ENCODE data around the gene STK33. TPM values are rescaled to one million over a fixed set of nuclear protein-coding genes. Genes with fewer than 3 reads are reported as not detected.
"Not testable (repeated sequence)": the region's sequence is repeated elsewhere in the genome, so short reads cannot be mapped to it uniquely, and the experiment has no call there.

STK33 gene
- total RNA-seq, 4 donors from 2014 or later: 0.48 to 2.9 (median 0.56) TPM; not detected in 1

DNA sequence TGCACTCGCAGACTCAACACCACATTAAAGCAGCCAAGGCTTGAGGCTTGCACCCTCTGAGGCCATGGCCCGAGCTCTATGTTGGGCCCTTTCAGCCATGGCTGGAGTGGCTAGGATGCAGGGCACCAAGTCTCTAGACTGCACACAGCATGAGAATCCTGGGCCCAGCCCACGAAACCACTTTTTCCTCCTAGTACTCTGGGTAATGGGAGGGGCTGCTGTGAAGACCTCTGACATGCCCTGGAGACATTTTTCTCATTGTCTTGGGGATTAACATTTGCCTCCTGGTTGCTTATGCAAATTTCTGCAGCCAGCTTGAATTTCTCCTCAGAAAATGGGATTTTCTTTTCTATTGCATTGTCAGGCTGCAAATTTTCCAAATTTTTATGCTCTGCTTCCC is 127.1 kb downstream of the STK33 start:
- intact Hi-C loops (cut with DNase I); DNase-seq: not testable (repeated sequence)
- WGBS, 2 donors: 83 to 89% methylated on average over 2 to 3 of the region's 3 CpGs

DNA sequence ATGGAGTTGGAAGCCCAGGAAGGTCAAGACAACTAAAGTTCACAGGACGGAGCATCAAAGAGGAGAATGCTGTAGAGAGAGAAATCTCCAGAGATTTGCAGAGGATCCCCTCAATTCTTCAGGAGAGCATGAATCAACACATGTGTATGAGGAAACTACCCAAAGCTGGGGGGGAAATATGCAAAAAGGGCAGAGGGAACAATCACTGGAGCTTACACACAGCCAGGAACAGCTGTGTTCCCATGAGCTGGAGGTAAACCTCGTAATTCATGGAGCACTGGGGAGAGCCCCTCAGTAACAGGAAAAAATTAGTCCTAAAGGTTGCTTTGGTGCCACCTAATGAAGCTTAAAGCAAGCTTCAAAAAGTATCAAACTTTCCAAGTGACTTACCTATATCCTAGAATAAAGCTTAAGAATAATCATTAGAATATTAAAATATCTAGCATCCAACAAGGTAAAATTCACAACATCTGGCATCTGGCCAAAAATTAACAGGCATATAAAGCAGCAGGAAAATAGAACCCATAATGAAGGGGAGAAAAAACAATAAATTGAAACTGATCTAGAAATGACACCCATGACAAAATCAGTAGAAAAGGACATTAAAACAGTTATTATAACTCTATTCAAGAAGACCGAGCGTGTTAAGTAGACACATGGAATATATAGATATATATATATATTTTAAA is 134.2 kb downstream of the STK33 start:
- DNase-seq: no peak
- intact Hi-C loops (cut with DNase I): no loop called here
- Histone ChIP-seq H3K4me1 (no peaks in the 10 kb centered on the region), H3K4me3 (no peak overlapping the region), H3K27ac (no peak overlapping the region), H3K36me3 (no peaks in the 10 kb centered on the region), H3K9me3 (no peaks in the 10 kb centered on the region), H3K27me3 (no peaks in the 10 kb centered on the region)
- WGBS, 2 donors: 81 to 86% methylated on average over 4 of the region's 4 CpGs
- TF ChIP-seq, protein P1, sequence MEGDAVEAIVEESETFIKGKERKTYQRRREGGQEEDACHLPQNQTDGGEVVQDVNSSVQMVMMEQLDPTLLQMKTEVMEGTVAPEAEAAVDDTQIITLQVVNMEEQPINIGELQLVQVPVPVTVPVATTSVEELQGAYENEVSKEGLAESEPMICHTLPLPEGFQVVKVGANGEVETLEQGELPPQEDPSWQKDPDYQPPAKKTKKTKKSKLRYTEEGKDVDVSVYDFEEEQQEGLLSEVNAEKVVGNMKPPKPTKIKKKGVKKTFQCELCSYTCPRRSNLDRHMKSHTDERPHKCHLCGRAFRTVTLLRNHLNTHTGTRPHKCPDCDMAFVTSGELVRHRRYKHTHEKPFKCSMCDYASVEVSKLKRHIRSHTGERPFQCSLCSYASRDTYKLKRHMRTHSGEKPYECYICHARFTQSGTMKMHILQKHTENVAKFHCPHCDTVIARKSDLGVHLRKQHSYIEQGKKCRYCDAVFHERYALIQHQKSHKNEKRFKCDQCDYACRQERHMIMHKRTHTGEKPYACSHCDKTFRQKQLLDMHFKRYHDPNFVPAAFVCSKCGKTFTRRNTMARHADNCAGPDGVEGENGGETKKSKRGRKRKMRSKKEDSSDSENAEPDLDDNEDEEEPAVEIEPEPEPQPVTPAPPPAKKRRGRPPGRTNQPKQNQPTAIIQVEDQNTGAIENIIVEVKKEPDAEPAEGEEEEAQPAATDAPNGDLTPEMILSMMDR (IDR thresholded peaks at IDR 0.05): no peak
- TF ChIP-seq POLR2A (IDR thresholded peaks at IDR 0.05): no peak

More for the DNA sequence above, 127.1 kb downstream of the STK33 start:
- H3K36me3 ChIP-seq, H3K4me3 ChIP-seq, H3K27ac ChIP-seq, H3K4me1 ChIP-seq, H3K27me3 ChIP-seq: not testable (repeated sequence)
- peaks cover 0 to 14% (median 7%) of the 10 kb centered on the region in 3 donors for H3K9me3 ChIP-seq

DNA sequence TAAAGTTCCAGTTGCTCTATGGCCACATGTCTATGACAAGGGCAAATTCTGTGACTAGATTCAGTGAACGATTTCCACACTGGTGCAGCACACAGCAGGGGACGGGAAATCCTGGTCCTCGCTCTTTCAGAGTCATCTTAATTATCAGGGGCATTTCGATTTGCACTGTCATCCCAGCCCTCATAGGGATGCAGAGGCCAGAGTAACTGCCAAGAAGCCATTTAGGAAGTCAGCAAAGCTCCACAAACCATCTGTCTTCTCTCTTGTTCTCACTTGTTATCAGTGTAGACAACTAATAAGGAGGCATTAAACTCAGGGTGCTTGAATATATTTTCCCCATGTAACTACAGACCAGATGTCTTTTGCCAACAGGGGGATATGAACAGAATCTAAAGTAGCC is 151.7 kb downstream of the STK33 start:
- Histone ChIP-seq H3K9me3 (no peaks in the 10 kb centered on the region), H3K36me3 (no peaks in the 10 kb centered on the region), H3K4me3 (no peak overlapping the region), H3K4me1 (no peaks in the 10 kb centered on the region), H3K27me3 (no peaks in the 10 kb centered on the region), H3K27ac (no peak overlapping the region)
- TF ChIP-seq POLR2A (IDR thresholded peaks at IDR 0.05): no peak
- TF ChIP-seq, protein P1 (IDR thresholded peaks at IDR 0.05): no peak
- DNase-seq: no peak
- 39 to 40% methylated on average over 4 of the region's 4 CpGs for WGBS, 2 donors
- intact Hi-C loops (cut with DNase I): no loop called here

DNA sequence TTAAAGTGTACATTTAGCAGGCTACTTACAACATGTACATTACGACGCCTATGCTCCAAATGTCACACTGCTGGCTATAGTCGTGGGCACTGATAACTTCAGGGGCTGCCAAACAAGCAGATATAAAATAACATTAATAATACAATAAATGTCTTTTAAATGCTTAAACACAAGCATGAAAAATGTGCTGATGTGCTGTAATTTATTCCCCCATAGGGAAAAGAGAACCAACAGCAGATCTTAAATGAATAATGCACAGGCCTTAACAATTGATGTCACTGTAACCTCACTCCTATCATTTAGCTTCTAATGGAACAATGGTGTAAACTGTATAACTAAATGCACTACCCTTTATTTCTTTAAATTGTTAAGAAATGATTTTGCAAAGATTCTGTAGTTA is 153.4 kb downstream of the STK33 start:
- Histone ChIP-seq H3K4me3 (no peak overlapping the region), H3K27ac (no peak overlapping the region), H3K4me1 (no peaks in the 10 kb centered on the region), H3K36me3 (no peaks in the 10 kb centered on the region), H3K9me3 (no peaks in the 10 kb centered on the region), H3K27me3 (no peaks in the 10 kb centered on the region)
- WGBS, 2 donors: 93 to 94% methylated on average over 3 of the region's 3 CpGs
- no peak for TF ChIP-seq POLR2A (IDR thresholded peaks at IDR 0.05)
- TF ChIP-seq, protein P1 (IDR thresholded peaks at IDR 0.05): no peak
- DNase-seq: no peak
- intact Hi-C loops (cut with DNase I): no loop called here

DNA sequence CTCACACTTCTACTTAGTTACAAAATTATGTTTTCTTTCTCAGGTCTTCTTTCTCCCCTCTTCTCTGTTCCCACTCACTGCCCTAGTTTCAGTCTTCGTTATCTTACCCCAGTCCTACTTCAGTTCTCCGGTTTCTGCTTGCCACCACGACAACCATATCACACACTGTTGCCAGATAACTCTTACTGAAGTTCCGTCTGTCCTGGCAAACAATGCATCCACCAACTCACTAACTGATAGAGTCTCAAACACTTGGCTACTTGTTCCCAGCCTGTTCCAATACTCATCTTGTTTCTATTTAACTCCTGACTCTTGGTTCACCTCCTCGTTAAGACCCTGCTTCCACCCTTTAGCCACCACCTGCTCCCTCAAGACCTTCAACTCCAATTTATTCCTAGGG is 164.5 kb downstream of the STK33 start:
- DNase-seq: no peak
- WGBS, 2 donors: 60 to 62% methylated on average over 5 of the region's 5 CpGs
- intact Hi-C loops (cut with DNase I): no loop called here
- Histone ChIP-seq H3K4me1 (no peaks in the 10 kb centered on the region), H3K9me3 (no peaks in the 10 kb centered on the region), H3K27me3 (no peaks in the 10 kb centered on the region), H3K4me3 (no peak overlapping the region), H3K27ac (no peak overlapping the region), H3K36me3 (no peaks in the 10 kb centered on the region)
- TF ChIP-seq, protein P1 (IDR thresholded peaks at IDR 0.05): no peak

DNA sequence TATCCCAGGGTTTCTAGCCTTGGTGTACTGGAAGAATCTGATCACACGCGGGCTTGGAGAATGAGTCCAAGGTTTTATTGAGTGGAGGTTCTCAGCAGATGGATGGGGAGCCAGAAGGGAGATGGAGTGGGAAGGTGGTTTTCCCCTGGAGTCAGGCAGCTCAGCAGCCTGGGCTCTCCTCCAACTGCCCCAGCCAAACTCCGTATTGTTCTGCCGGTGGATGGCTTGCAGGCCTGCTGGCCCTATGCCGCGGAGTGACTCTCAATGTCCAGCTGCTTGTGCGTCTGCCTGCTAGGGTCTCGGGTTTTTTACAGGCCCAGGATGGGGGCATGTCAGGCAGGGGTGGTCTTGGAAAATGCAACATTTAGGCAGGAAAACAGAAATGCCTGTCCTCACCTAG is 168.0 kb downstream of the STK33 start:
- WGBS, 2 donors: 81 to 100% methylated on average over 2 to 6 of the region's 8 CpGs
- no peak for DNase-seq
- intact Hi-C loops (cut with DNase I): no loop called here

More for the DNA sequence above, 168.0 kb downstream of the STK33 start:
- Histone ChIP-seq H3K36me3 (no peaks in the 10 kb centered on the region), H3K4me3 (no peak overlapping the region), H3K9me3 (no peaks in the 10 kb centered on the region), H3K27me3 (no peaks in the 10 kb centered on the region), H3K27ac (no peak overlapping the region), H3K4me1 (no peaks in the 10 kb centered on the region)
- TF ChIP-seq POLR2A (IDR thresholded peaks at IDR 0.05): no peak
- TF ChIP-seq, protein P1 (IDR thresholded peaks at IDR 0.05): no peak

Data from esophagus squamous epithelium (tissue), 5 donors.